GM12878 (cell line): ENCODE results near the gene DPH7. TPM values are rescaled to one million over a fixed set of nuclear protein-coding genes. Genes with fewer than 3 reads are reported as not detected.

ENCODE experiments used
- ATAC-seq: fragments of 200-7000 bp; cut with Tn5 transposase; 3 replicates; pipeline ENCODE4 v1.9.1; 2020; ENCODE audit warnings: mild to moderate bottlenecking, moderate library complexity
- BruUV-seq: library from RNA; stranded (reverse); fragments of 400-500 nt; replicated peaks from 2 replicates; lab custom pipeline; 2021; lab: Mats Ljungman, UMichigan
- CTCF ChIA-PET: fragments of 300-600 bp; sonication (Branson Sonifier 250); formaldehyde crosslinking; extraction: SDS; loops from one replicate; lab custom pipeline; 2021; ENCODE audit warnings: inconsistent platforms; lab: Yijun Ruan, JAX
- POLR2A ChIA-PET: fragments of 350-600 bp; formaldehyde crosslinking; extraction: SDS; loops from one replicate; lab custom pipeline; 2021; ENCODE audit warnings: inconsistent platforms; lab: Charles Lee
- RAD21 ChIA-PET: fragments of 300-600 bp; sonication (Branson Sonifier 250); formaldehyde crosslinking; loops from one replicate; lab custom pipeline; 2023; ENCODE audit warnings: antibody characterized with exemption; ENCODE audit not compliant: unreplicated experiment; lab: Charles Lee
- SMC1A ChIA-PET: fragments of 300-600 bp; sonication (Branson Sonifier 250); formaldehyde crosslinking; loops from one replicate; lab custom pipeline; 2023; ENCODE audit not compliant: unreplicated experiment, uncharacterized antibody; lab: Charles Lee
- DNase-seq: peaks from one replicate; pipeline ENCODE4 v3.0.0-alpha.2; 2011; ENCODE audit warnings: low read depth, low spot score
- FAIRE-seq: peaks from 3 replicates; lab custom pipeline; 2011; peaks lifted over from hg19 to GRCh38; lab: Jason Lieb, UNC
- H2AFZ ChIP-seq: 2 replicates; pipeline ENCODE4 v1.6.0; 2011; ENCODE audit warnings: low read depth, low read length, control low read depth; ENCODE audit not compliant: control insufficient read depth
- H3K27ac ChIP-seq: 2 replicates; pipeline ENCODE4 v1.5.1; 2011; ENCODE audit warnings: control low read depth; ENCODE audit not compliant: control insufficient read depth, insufficient read depth
- H3K27me3 ChIP-seq, 2 experiments: replicated peaks in 1 of 2; 2 replicates each; pipeline versions ENCODE4 v1.6.0 to v1.6.1; 2011; ENCODE audit warnings: low read length in 1 of 2; ENCODE audit not compliant: control insufficient read depth in 2 of 2, insufficient read depth in 2 of 2
- H3K36me3 ChIP-seq, 2 experiments: 2 replicates each; pipeline ENCODE4 v1.5.1; 2011; ENCODE audit warnings: low read length in 1 of 2; ENCODE audit not compliant: control insufficient read depth in 2 of 2, insufficient read depth in 2 of 2
- H3K4me1 ChIP-seq: 2 replicates; pipeline ENCODE4 v1.6.1; 2011; ENCODE audit warnings: mild to moderate bottlenecking, low read length, moderate library complexity, mixed read lengths; ENCODE audit not compliant: control insufficient read depth, insufficient read depth
- H3K4me2 ChIP-seq: 2 replicates; pipeline ENCODE4 v1.6.0; 2011; ENCODE audit warnings: control low read depth; ENCODE audit not compliant: control insufficient read depth, insufficient read depth
- H3K4me3 ChIP-seq: fragments of 200-600 bp; sonication (generic); 2 replicates; pipeline ENCODE4 v1.5.1; 2016
- H3K79me2 ChIP-seq: 2 replicates; pipeline ENCODE4 v1.6.0; 2011; ENCODE audit warnings: low read length; ENCODE audit not compliant: control insufficient read depth, insufficient read depth
- H3K9ac ChIP-seq: 2 replicates; pipeline ENCODE4 v1.8.0; 2011; ENCODE audit warnings: low read length, control low read depth, mixed read lengths; ENCODE audit not compliant: control insufficient read depth, insufficient read depth
- H3K9me3 ChIP-seq: replicated peaks from 3 replicates; pipeline ENCODE4 v1.5.1; 2011; ENCODE audit warnings: mild to moderate bottlenecking, low read length; ENCODE audit not compliant: control insufficient read depth, insufficient read depth
- H4K20me1 ChIP-seq: 2 replicates; pipeline ENCODE4 v1.6.0; 2011; ENCODE audit not compliant: control insufficient read depth, insufficient read depth
- BMI1 ChIP-seq: fragments of 450-650 bp; IDR thresholded peaks from 2 replicates; pipeline ENCODE4 v1.6.1; 2016; ENCODE audit warnings: mild to moderate bottlenecking, moderate library complexity, borderline replicate concordance
- CHD2 ChIP-seq: IDR thresholded peaks from 2 replicates; pipeline ENCODE4 v1.6.1; 2011; ENCODE audit warnings: low read depth, low read length, improper control_type of control experiment, borderline replicate concordance
- EED ChIP-seq: sonication (generic); IDR thresholded peaks from 2 replicates; pipeline ENCODE4 v1.6.1; 2016; ENCODE audit warnings: antibody characterized with exemption, low read depth
- EZH2 ChIP-seq: IDR thresholded peaks from 2 replicates; pipeline ENCODE4 v1.6.1; 2012; ENCODE audit warnings: low read depth, mild to moderate bottlenecking, control low read depth, inconsistent platforms, low read length, borderline replicate concordance; ENCODE audit not compliant: control insufficient read depth
- FOXM1 ChIP-seq: IDR thresholded peaks from 2 replicates; pipeline ENCODE4 v1.6.1; 2012; ENCODE audit warnings: low read depth, mild to moderate bottlenecking, inconsistent platforms, low read length, moderate library complexity
- GATAD2B ChIP-seq: fragments of 450-650 bp; conservative IDR thresholded peaks from 2 replicates; pipeline ENCODE4 v1.6.1; 2017; ENCODE audit warnings: low read depth, mild to moderate bottlenecking, moderate library complexity
- JUND ChIP-seq: IDR thresholded peaks from 2 replicates; pipeline ENCODE4 v1.6.1; 2012; ENCODE audit warnings: low read depth, mild to moderate bottlenecking, low read length, improper control_type of control experiment, moderate library complexity
- MXI1 ChIP-seq: fragments of 150-350 bp; IDR thresholded peaks from 2 replicates; pipeline ENCODE4 v1.6.1; 2011; ENCODE audit warnings: low read depth, mild to moderate bottlenecking, inconsistent platforms, low read length, improper control_type of control experiment
- MYC ChIP-seq: IDR thresholded peaks from 2 replicates; pipeline ENCODE4 v1.6.1; 2011; ENCODE audit warnings: mild to moderate bottlenecking, low read length, moderate library complexity, inconsistent platforms; ENCODE audit not compliant: insufficient read depth, insufficient replicate concordance, insufficient read length, severe bottlenecking
- PML ChIP-seq: IDR thresholded peaks from 2 replicates; pipeline ENCODE4 v1.6.1; 2012; ENCODE audit warnings: low read length, inconsistent platforms
- POLR2AphosphoS5 ChIP-seq: IDR thresholded peaks from 2 replicates; pipeline ENCODE4 v1.6.1; 2011; ENCODE audit warnings: mild to moderate bottlenecking, low read length, inconsistent platforms
- RCOR1 ChIP-seq: conservative IDR thresholded peaks from 2 replicates; pipeline ENCODE4 v1.6.1; 2012; ENCODE audit warnings: low read depth, low read length, improper control_type of control experiment
- RELA ChIP-seq: fragments of 450-650 bp; IDR thresholded peaks from 2 replicates; pipeline ENCODE4 v1.8.0; 2014; ENCODE audit warnings: borderline replicate concordance; ENCODE audit not compliant: partially characterized antibody
- RELB ChIP-seq: fragments of 450-650 bp; IDR thresholded peaks from 2 replicates; pipeline ENCODE4 v1.6.1; 2017; ENCODE audit warnings: low read depth, mild to moderate bottlenecking, moderate library complexity
- SMAD1 ChIP-seq: fragments of 450-650 bp; IDR thresholded peaks from 2 replicates; pipeline ENCODE4 v1.6.1; 2018; ENCODE audit warnings: mild to moderate bottlenecking, low read depth; ENCODE audit not compliant: partially characterized antibody
- SMAD5 ChIP-seq: IDR thresholded peaks from 2 replicates; pipeline ENCODE4 v1.6.1; 2016; ENCODE audit warnings: antibody characterized with exemption, low read depth
- SP1 ChIP-seq: IDR thresholded peaks from one replicate; pipeline ENCODE4 v1.6.1; 2011; ENCODE audit warnings: low read depth, low read length
- SUPT20H ChIP-seq: IDR thresholded peaks from 2 replicates; pipeline ENCODE4 v1.6.1; 2011; ENCODE audit warnings: low read depth, mild to moderate bottlenecking, low read length, moderate library complexity, borderline replicate concordance; ENCODE audit not compliant: control insufficient read depth
- YY1 ChIP-seq: IDR thresholded peaks from 2 replicates; pipeline ENCODE4 v1.6.1; 2011; ENCODE audit warnings: low read depth, mild to moderate bottlenecking, low read length
- ZSCAN29 ChIP-seq: fragments of 450-650 bp; IDR thresholded peaks from 2 replicates; pipeline ENCODE4 v1.6.1; 2017; ENCODE audit warnings: mild to moderate bottlenecking, moderate library complexity
- WGBS: methylation state at CpG from one replicate; pipeline ENCODE4 v1.1.6; 2016; ENCODE audit warnings: low lambda C conversion rate; ENCODE audit not compliant: insufficient replicate concordance, insufficient coverage; ENCODE audit errors: missing lambda C conversion rate; 5-methylcytosine and 5-hydroxymethylcytosine counted together
- in situ Hi-C: fragments of 300-500 bp; cut with MboI; formaldehyde crosslinking; loops from 9 replicates; pipeline ENCODE4 v1.14.3; 2018; ENCODE audit warnings: mixed read lengths
- intact Hi-C: fragments of 100-400 bp; cut with micrococcal nuclease; formaldehyde crosslinking; loops from one replicate; pipeline ENCODE4 v1.14.2; 2022; ENCODE audit not compliant: unreplicated experiment
- polyA plus RNA-seq, 11 experiments: library from polyadenylated mRNA; depleted of rRNA in 4 of 11; unstranded in 6 of 11; stranded (reverse) in 5 of 11; fragments of >200 nt; fragmentation: Nextera tagmentation in 4 of 11; fragmentation: Illumina TruSeq in 1 of 11; extraction: Ambion mirVana in 4 of 11; extraction: Trizol in 1 of 11; gene quantifications; 1 replicate in 1 of 11; 2 replicates in 10 of 11; pipeline versions ENCODE4 v1.2.1 to v1.2.3, GENCODE V29; 2011 to 2016; ENCODE audit warnings: inconsistent platforms in 2 of 11, missing spikeins in 2 of 11, low read depth in 1 of 11
- total RNA-seq, 4 experiments: library from RNA; depleted of rRNA in 3 of 4; stranded (reverse); fragments of >200 nt in 3 of 4; fragmentation: Illumina TruSeq in 1 of 4; extraction: Trizol in 1 of 4; gene quantifications; 2 replicates each; pipeline versions ENCODE4 v1.2.1 to v1.2.3, GENCODE V29; 2013 to 2021

The DPH7 gene
- total and polyA plus RNA-seq, 10 of the 15 experiments (the other 5 are each of a cell fraction or from before 2014, with no cell fraction given) = 8.7 to 40.0 (median 28.1) TPM

GRCh38 chr9:137552022-137552768 is 26.5 kb downstream of the DPH7 start (continued):
- no peak for TF ChIP-seq ZSCAN29
- TF ChIP-seq GATAD2B = peak; percentile 21; the same call in 1 of the 2 replicates
- TF ChIP-seq SMAD1 = no peak

- DNase-seq (peak; percentile 45), ATAC-seq (peak; percentile 96), FAIRE-seq (no peak)
- Histone ChIP-seq H3K79me2 (peaks cover 11% of the 10 kb centered on the region), H4K20me1 (no peaks in the 10 kb centered on the region), H3K4me3 (peak within 1 kb of the TSS; percentile 72), H3K4me1 (peaks cover 14% of the 10 kb centered on the region), H3K27me3 (no peaks in the 10 kb centered on the region), H3K9ac (peak within 1 kb of the TSS; percentile 88), H3K9me3 (no peaks in the 10 kb centered on the region; the same call in 2 of the 3 replicates), H3K27ac (peak within 1 kb of the TSS; percentile 58), H3K4me2 (peak within 1 kb of the TSS; percentile 100), H3K36me3 (peaks cover 7 to 12% of the 10 kb centered on the region in 2 experiments), H2AFZ (peak within 1 kb of the TSS; percentile 77)
- WGBS = under 1% methylated on average over 61 of the region's 106 CpGs
- POLR2A ChIA-PET = interaction anchor here (0.6 to 1.7 kb wide), 6 partner anchors 10 to 462 kb away, joined by 3 to 9 read pairs (median 6); partner anchors contain the start of gene ZMYND19
- in situ Hi-C loops (no loop called here), intact Hi-C loops (no loop called here)
- CTCF ChIA-PET = interaction anchor here (0.8 to 1.2 kb wide), 4 partner anchors 16 to 122 kb away, joined by 3 to 5 read pairs (median 4); partner anchors contain the start of gene DPH7
- SMC1A ChIA-PET = interaction anchor here (0.9 to 1.0 kb wide), 2 partner anchors 24 to 68 kb away, joined by 3 to 4 read pairs; no protein-coding TSS in a partner anchor
- no TSS peak for BruUV-seq
- RAD21 ChIA-PET = interaction anchor here (1.3 to 1.8 kb wide), 3 partner anchors 17 to 39 kb away, joined by 4 to 5 read pairs (median 4); partner anchors contain the start of gene ZMYND19
- no peak for TF ChIP-seq RELB
- no peak for TF ChIP-seq FOXM1
- no peak for TF ChIP-seq RCOR1
- no peak for TF ChIP-seq MYC
- peak; percentile 86 for TF ChIP-seq GATAD2B
- TF ChIP-seq BMI1 = no peak
- no peak for TF ChIP-seq EED
- no peak for TF ChIP-seq EZH2
- TF ChIP-seq RELA = peak; percentile 16
- TF ChIP-seq JUND = no peak
- TF ChIP-seq SUPT20H = no peak
- peak; percentile 67; the same call in 1 of the 2 replicates for TF ChIP-seq SMAD5
- TF ChIP-seq CHD2 = 0 out of 2 replicates have a peak, but pooled peaks have one; percentile 32
- TF ChIP-seq PML = no peak
- TF ChIP-seq SP1 = peak; percentile 88
- peak; percentile 81 for TF ChIP-seq POLR2AphosphoS5
- peak; percentile 38; the same call in 1 of the 2 replicates for TF ChIP-seq YY1
- TF ChIP-seq MXI1 = 0 out of 2 replicates have a peak, but pooled peaks have one; percentile 19
Measured at GRCh38 chr9:137551264-137552021, 27.3 kb downstream of the DPH7 start, which contains the start of gene MRPL41. TSS of gene MRPL41 (plus strand) at chr9:137551879. CDS start at chr9:137552082, 203 bp downstream.
